SJCRH30 (cell line): ENCODE measurements around the gene ZNF746. TPM values are rescaled to one million over a fixed set of nuclear protein-coding genes. Genes with fewer than 3 reads are reported as not detected.
A peak's percentile ranks its signal among the peaks of the same experiment; 100 is the strongest.

ENCODE experiments used
- DNase-seq, 2 experiments: peaks; one replicate each; pipeline ENCODE4 v3.0.0-alpha.2; 2015 to 2020
- H3K27ac ChIP-seq: fragments of 250-450 bp; sonication (Bioruptor Pico); 2 replicates; pipeline ENCODE4 v1.5.1; 2020; ENCODE audit warnings: mild to moderate bottlenecking, moderate library complexity
- H3K27me3 ChIP-seq: fragments of 250-450 bp; sonication (Bioruptor Pico); 2 replicates; pipeline ENCODE4 v1.5.1; 2020; ENCODE audit warnings: mild to moderate bottlenecking, moderate library complexity
- H3K36me3 ChIP-seq: fragments of 250-450 bp; sonication (Bioruptor Pico); 2 replicates; pipeline ENCODE4 v1.5.1; 2020; ENCODE audit warnings: mild to moderate bottlenecking, moderate library complexity
- H3K4me1 ChIP-seq: fragments of 250-450 bp; sonication (Bioruptor Pico); 2 replicates; pipeline ENCODE4 v1.5.1; 2020; ENCODE audit warnings: mild to moderate bottlenecking, moderate library complexity
- H3K4me3 ChIP-seq: fragments of 250-450 bp; sonication (Bioruptor Pico); 2 replicates; pipeline ENCODE4 v1.5.1; 2020; ENCODE audit warnings: mild to moderate bottlenecking, moderate library complexity
- H3K9me3 ChIP-seq: fragments of 250-450 bp; sonication (Bioruptor Pico); replicated peaks from 2 replicates; pipeline ENCODE4 v1.5.1; 2020; ENCODE audit warnings: mild to moderate bottlenecking, moderate library complexity
- total RNA-seq: library from RNA; depleted of rRNA; stranded (reverse); fragments of >200 nt; shearing (Covaris generic); gene quantifications from 2 replicates; pipeline ENCODE4 v1.2.3, GENCODE V29; 2014; rRNA removed

ZNF746 gene
- total RNA-seq, 1 experiment from 2014 or later = 14.6 TPM

GRCh38 chr7:149433124-149433523 lies 64.5 kb downstream of the ZNF746 start:
- H3K4me1 ChIP-seq = no peaks in the 10 kb centered on the region
- no peaks in the 10 kb centered on the region for H3K9me3 ChIP-seq
- no peak overlapping the region for H3K4me3 ChIP-seq
- no peaks in the 10 kb centered on the region for H3K27me3 ChIP-seq
- no peak for DNase-seq
- peaks cover 28% of the 10 kb centered on the region for H3K36me3 ChIP-seq
- no peak overlapping the region for H3K27ac ChIP-seq

GRCh38 chr7:149432121-149432691 lies 65.4 kb downstream of the ZNF746 start:
- no peaks in the 10 kb centered on the region for H3K4me1 ChIP-seq
- peaks cover 28% of the 10 kb centered on the region for H3K36me3 ChIP-seq

GRCh38 chr7:149431486-149432120 lies 66.0 kb downstream of the ZNF746 start:
- Histone ChIP-seq H3K9me3 (no peaks in the 10 kb centered on the region), H3K27ac (no peak overlapping the region), H3K4me1 (no peaks in the 10 kb centered on the region), H3K27me3 (no peaks in the 10 kb centered on the region), H3K4me3 (no peak overlapping the region), H3K36me3 (peaks cover 28% of the 10 kb centered on the region)
- DNase-seq = no peak

More at GRCh38 chr7:149432121-149432691, 65.4 kb downstream of the ZNF746 start:
- Histone ChIP-seq H3K9me3 (no peaks in the 10 kb centered on the region), H3K4me3 (no peak overlapping the region), H3K27me3 (no peaks in the 10 kb centered on the region), H3K27ac (no peak overlapping the region)
- DNase-seq = no peak

GRCh38 chr7:149430192-149430591 lies 67.4 kb downstream of the ZNF746 start:
- Histone ChIP-seq H3K27ac (no peak overlapping the region), H3K4me3 (no peak overlapping the region), H3K9me3 (no peaks in the 10 kb centered on the region), H3K36me3 (peaks cover 24% of the 10 kb centered on the region), H3K4me1 (no peaks in the 10 kb centered on the region), H3K27me3 (no peaks in the 10 kb centered on the region)
- DNase-seq = no peak

GRCh38 chr7:149427893-149428292 lies 69.7 kb downstream of the ZNF746 start:
- H3K27me3 ChIP-seq = no peaks in the 10 kb centered on the region

GRCh38 chr7:149427096-149427680 lies 70.4 kb downstream of the ZNF746 start:
- no peak overlapping the region for H3K27ac ChIP-seq

More at GRCh38 chr7:149427893-149428292, 69.7 kb downstream of the ZNF746 start:
- Histone ChIP-seq H3K27ac (no peak overlapping the region), H3K36me3 (peaks cover 12% of the 10 kb centered on the region), H3K9me3 (no peaks in the 10 kb centered on the region), H3K4me3 (no peak overlapping the region), H3K4me1 (no peaks in the 10 kb centered on the region)
- DNase-seq = no peak

GRCh38 chr7:149423449-149424110 lies 74.0 kb downstream of the ZNF746 start:
- DNase-seq = no peak
- Histone ChIP-seq H3K27me3 (no peaks in the 10 kb centered on the region), H3K27ac (no peak overlapping the region), H3K36me3 (no peaks in the 10 kb centered on the region), H3K9me3 (no peaks in the 10 kb centered on the region), H3K4me3 (no peak overlapping the region), H3K4me1 (no peaks in the 10 kb centered on the region)

More at GRCh38 chr7:149427096-149427680, 70.4 kb downstream of the ZNF746 start:
- no peaks in the 10 kb centered on the region for H3K9me3 ChIP-seq
- peak in 1 of 2 experiments; percentile 32 for DNase-seq
- peaks cover 5% of the 10 kb centered on the region for H3K36me3 ChIP-seq
- H3K4me3 ChIP-seq = no peak overlapping the region
- H3K27me3 ChIP-seq = no peaks in the 10 kb centered on the region
- no peaks in the 10 kb centered on the region for H3K4me1 ChIP-seq

- DNase-seq = no peak
- no peaks in the 10 kb centered on the region for H3K9me3 ChIP-seq
- no peaks in the 10 kb centered on the region for H3K36me3 ChIP-seq
- no peaks in the 10 kb centered on the region for H3K4me1 ChIP-seq
- no peak overlapping the region for H3K27ac ChIP-seq
- no peak overlapping the region for H3K4me3 ChIP-seq
- H3K27me3 ChIP-seq = no peaks in the 10 kb centered on the region
These were observed 74.7 kb downstream of the ZNF746 start for GRCh38 chr7:149422914-149423301.

Other genes with a start within 250 kb of the ZNF746 start
- gene ZNF783, start 235.6 kb downstream of the ZNF746 start, total RNA-seq = 10.8 and 11.9 TPM in 2 replicates
- gene ZNF777, start 36.7 kb downstream of the ZNF746 start, total RNA-seq = 8.2 and 9.4 TPM in 2 replicates